ENCODE results near the gene ZNF780B.

GRCh38 chr19:40026597-40026970 is 29.4 kb downstream of the ZNF780B start:
- no peak for TF ChIP-seq EZH2 (IDR thresholded peaks at IDR 0.05; ENCODE audit: borderline replicate concordance, insufficient read depth, low read length, poor library complexity, severe bottlenecking)
- TF ChIP-seq, protein P1, sequence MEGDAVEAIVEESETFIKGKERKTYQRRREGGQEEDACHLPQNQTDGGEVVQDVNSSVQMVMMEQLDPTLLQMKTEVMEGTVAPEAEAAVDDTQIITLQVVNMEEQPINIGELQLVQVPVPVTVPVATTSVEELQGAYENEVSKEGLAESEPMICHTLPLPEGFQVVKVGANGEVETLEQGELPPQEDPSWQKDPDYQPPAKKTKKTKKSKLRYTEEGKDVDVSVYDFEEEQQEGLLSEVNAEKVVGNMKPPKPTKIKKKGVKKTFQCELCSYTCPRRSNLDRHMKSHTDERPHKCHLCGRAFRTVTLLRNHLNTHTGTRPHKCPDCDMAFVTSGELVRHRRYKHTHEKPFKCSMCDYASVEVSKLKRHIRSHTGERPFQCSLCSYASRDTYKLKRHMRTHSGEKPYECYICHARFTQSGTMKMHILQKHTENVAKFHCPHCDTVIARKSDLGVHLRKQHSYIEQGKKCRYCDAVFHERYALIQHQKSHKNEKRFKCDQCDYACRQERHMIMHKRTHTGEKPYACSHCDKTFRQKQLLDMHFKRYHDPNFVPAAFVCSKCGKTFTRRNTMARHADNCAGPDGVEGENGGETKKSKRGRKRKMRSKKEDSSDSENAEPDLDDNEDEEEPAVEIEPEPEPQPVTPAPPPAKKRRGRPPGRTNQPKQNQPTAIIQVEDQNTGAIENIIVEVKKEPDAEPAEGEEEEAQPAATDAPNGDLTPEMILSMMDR (IDR thresholded peaks at IDR 0.05; ENCODE audit: poor library complexity, severe bottlenecking), result no peak
- TF ChIP-seq POLR2AphosphoS5 (IDR thresholded peaks at IDR 0.05), result no peak
- TF ChIP-seq MXI1 (conservative IDR thresholded peaks at IDR 0.05; ENCODE audit: poor library complexity, severe bottlenecking), result no peak
- no peak for TF ChIP-seq EP300 (conservative IDR thresholded peaks at IDR 0.05; ENCODE audit: poor library complexity, severe bottlenecking)
- TF ChIP-seq RAD21 (conservative IDR thresholded peaks at IDR 0.05), result no peak
- TF ChIP-seq SMC3 (conservative IDR thresholded peaks at IDR 0.05; ENCODE audit: poor library complexity), result no peak
- TF ChIP-seq TAF1 (IDR thresholded peaks at IDR 0.05; ENCODE audit: low read depth), result no peak
